Dedifferentiated amniotic fluid mesenchymal stem cell (primary cell): ENCODE data around the gene CEP250.
A peak's percentile ranks its signal among the peaks of the same experiment; 100 is the strongest.
"Not testable (repeated sequence)": the region's sequence is repeated elsewhere in the genome, so short reads cannot be mapped to it uniquely, and the experiment has no call there.

Source experiments
- DNase-seq: peaks from one replicate; pipeline ENCODE4 v3.0.0-alpha.2; 2016; ENCODE audit errors: extremely low spot score

CEP250 gene

GRCh38 chr20:35454881-35455609 lies at the start of gene CEP250:
Gene CEP250 (plus strand): TSS chr20:35455598. CDS start chr20:35462368, 6,770 bp downstream.
- DNase-seq = peak; percentile 87

GRCh38 chr20:35405775-35406174 lies 49.6 kb upstream of the CEP250 start:
- no peak for DNase-seq

GRCh38 chr20:35408270-35408669 lies 47.1 kb upstream of the CEP250 start:
- no peak for DNase-seq

GRCh38 chr20:35409542-35409941 lies 45.9 kb upstream of the CEP250 start:
- no peak for DNase-seq

GRCh38 chr20:35410613-35411012 lies 44.8 kb upstream of the CEP250 start:
- DNase-seq = no peak

GRCh38 chr20:35421322-35421721 lies 34.1 kb upstream of the CEP250 start:
- no peak for DNase-seq

- no peak for DNase-seq
These were observed 23.6 kb upstream of the CEP250 start for GRCh38 chr20:35431621-35432429.

- no peak for DNase-seq
These were observed 23.0 kb upstream of the CEP250 start for GRCh38 chr20:35432430-35432735.

GRCh38 chr20:35433337-35433736 lies 22.1 kb upstream of the CEP250 start:
- DNase-seq = no peak

GRCh38 chr20:35434085-35435005 lies 21.1 kb upstream of the CEP250 start:
- no peak for DNase-seq

GRCh38 chr20:35436177-35436573 lies 19.2 kb upstream of the CEP250 start:
- DNase-seq = no peak

GRCh38 chr20:35437599-35437998 lies 17.8 kb upstream of the CEP250 start:
- DNase-seq = no peak

- peak; percentile 68 for DNase-seq
These were observed 12.4 kb upstream of the CEP250 start for GRCh38 chr20:35443003-35443402.

GRCh38 chr20:35444226-35444625 lies 11.2 kb upstream of the CEP250 start:
- DNase-seq = no peak

- no peak for DNase-seq
These were observed 8.9 kb upstream of the CEP250 start for GRCh38 chr20:35446356-35447078.

GRCh38 chr20:35447082-35447789 lies 8.2 kb upstream of the CEP250 start:
- DNase-seq = peak; percentile 82

GRCh38 chr20:35448788-35449373 lies 6.5 kb upstream of the CEP250 start:
- DNase-seq = no peak

GRCh38 chr20:35449855-35450254 lies 5.5 kb upstream of the CEP250 start:
- DNase-seq = not testable (repeated sequence)

GRCh38 chr20:35451295-35451694 lies 4.1 kb upstream of the CEP250 start:
- no peak for DNase-seq

- no peak for DNase-seq
These were observed 1.8 kb upstream of the CEP250 start for GRCh38 chr20:35453647-35454046.
